GM23338 (cell line): ENCODE results near the gene KIF17. TPM values are rescaled to one million over a fixed set of nuclear protein-coding genes. Genes with fewer than 3 reads are reported as not detected.

Experiments used
- ATAC-seq: fragments of 200-7000 bp; cut with Tn5 transposase; 3 replicates; pipeline ENCODE4 v1.9.1; 2020
- DNase-seq: peaks from one replicate; pipeline ENCODE4 v3.0.0-alpha.2; 2015; ENCODE audit warnings: low spot score
- H2AFZ ChIP-seq: fragments of 200-600 bp; sonication (generic); 2 replicates; pipeline ENCODE4 v1.8.0; 2016; ENCODE audit warnings: antibody characterized with exemption, mild to moderate bottlenecking, moderate library complexity
- H3F3A ChIP-seq: fragments of 200-600 bp; sonication (generic); replicated peaks from 2 replicates; pipeline ENCODE4 v1.8.0; 2017; ENCODE audit warnings: antibody characterized with exemption, mixed run types, low read depth
- H3K27ac ChIP-seq: fragments of 200-600 bp; sonication (generic); 2 replicates; pipeline ENCODE4 v1.6.1; 2016; ENCODE audit warnings: low read depth
- H3K27me3 ChIP-seq: fragments of 200-600 bp; sonication (generic); 2 replicates; pipeline ENCODE4 v1.8.0; 2016; ENCODE audit warnings: mild to moderate bottlenecking, mixed run types, moderate library complexity; ENCODE audit not compliant: insufficient read depth
- H3K36me3 ChIP-seq: fragments of 200-600 bp; sonication (generic); 2 replicates; pipeline ENCODE4 v1.8.0; 2016; ENCODE audit warnings: mild to moderate bottlenecking; ENCODE audit not compliant: insufficient read depth
- H3K4me1 ChIP-seq: fragments of 200-600 bp; sonication (generic); 2 replicates; pipeline ENCODE4 v1.8.0; 2016; ENCODE audit warnings: mild to moderate bottlenecking, moderate library complexity; ENCODE audit not compliant: insufficient read depth
- H3K4me2 ChIP-seq: fragments of 200-600 bp; sonication (generic); 2 replicates; pipeline ENCODE4 v1.7.1; 2017; ENCODE audit warnings: mixed run types
- H3K4me3 ChIP-seq: fragments of 200-600 bp; sonication (generic); 2 replicates; pipeline ENCODE4 v1.6.1; 2016; ENCODE audit warnings: mixed run types
- H3K79me2 ChIP-seq: fragments of 200-600 bp; sonication (generic); replicated peaks from 2 replicates; pipeline ENCODE4 v1.8.0; 2017; ENCODE audit warnings: mild to moderate bottlenecking; ENCODE audit not compliant: insufficient read depth
- H3K9me2 ChIP-seq: fragments of 200-600 bp; sonication (generic); 2 replicates; pipeline ENCODE4 v1.8.0; 2017; ENCODE audit not compliant: insufficient read depth
- H4K20me1 ChIP-seq: fragments of 200-600 bp; sonication (generic); replicated peaks from 2 replicates; pipeline ENCODE4 v1.8.0; 2017; ENCODE audit warnings: mild to moderate bottlenecking; ENCODE audit not compliant: insufficient read depth
- H3K27ac Mint-ChIP-seq: 2 replicates; pipeline ENCODE4 v1.8.0; 2020; ENCODE audit warnings: inconsistent platforms, mild to moderate bottlenecking, moderate library complexity, mixed read lengths
- H3K27me3 Mint-ChIP-seq: 3 replicates; pipeline ENCODE4 v1.8.0; 2022; ENCODE audit warnings: low read depth, mild to moderate bottlenecking, moderate library complexity, mixed read lengths, inconsistent platforms; ENCODE audit not compliant: insufficient read depth, poor library complexity
- H3K36me3 Mint-ChIP-seq: 3 replicates; pipeline ENCODE4 v1.8.0; 2021; ENCODE audit warnings: low read depth, mild to moderate bottlenecking, inconsistent platforms, moderate library complexity, mixed read lengths
- H3K4me1 Mint-ChIP-seq: 3 replicates; pipeline ENCODE4 v1.8.0; 2020; ENCODE audit warnings: mild to moderate bottlenecking, inconsistent platforms, mixed read lengths
- H3K4me3 Mint-ChIP-seq: 3 replicates; pipeline ENCODE4 v1.8.0; 2021; ENCODE audit warnings: moderate library complexity, mild to moderate bottlenecking, inconsistent platforms, mixed read lengths
- H3K9me3 Mint-ChIP-seq: 3 replicates; pipeline ENCODE4 v1.8.0; 2020; ENCODE audit warnings: moderate library complexity, mild to moderate bottlenecking, inconsistent platforms, mixed read lengths
- EZH2 ChIP-seq: fragments of 200-600 bp; sonication (generic); IDR thresholded peaks from one replicate; pipeline ENCODE4 v1.8.0; 2017; ENCODE audit warnings: antibody characterized with exemption, mild to moderate bottlenecking, low read depth; ENCODE audit not compliant: unreplicated experiment
- EZH2phosphoT487 ChIP-seq: fragments of 200-600 bp; sonication (generic); IDR thresholded peaks from one replicate; pipeline ENCODE4 v1.8.1; 2018; ENCODE audit warnings: antibody characterized with exemption; ENCODE audit not compliant: unreplicated experiment
- JUNB ChIP-seq: IDR thresholded peaks from one replicate; pipeline ENCODE4 v1.6.1; 2016; ENCODE audit warnings: antibody characterized with exemption; ENCODE audit not compliant: unreplicated experiment
- POLR2AphosphoS5 ChIP-seq: IDR thresholded peaks from 2 replicates; pipeline ENCODE4 v1.6.1; 2016; ENCODE audit warnings: antibody characterized with exemption, low read depth
- ZNF114 ChIP-seq: fragments of 250-450 bp; sonication (Bioruptor Pico); IDR thresholded peaks from 2 replicates; pipeline ENCODE4 v1.5.0; 2020; ENCODE audit warnings: mild to moderate bottlenecking, moderate library complexity
- ZNF462 ChIP-seq: fragments of 250-450 bp; sonication (Bioruptor Pico); IDR thresholded peaks from 2 replicates; pipeline ENCODE4 v1.5.0; 2020; ENCODE audit warnings: mild to moderate bottlenecking, moderate library complexity
- polyA plus RNA-seq: library from polyadenylated mRNA; unstranded; fragments of >200 nt; fragmentation: Nextera tagmentation; extraction: Ambion mirVana; gene quantifications from 2 replicates; pipeline ENCODE4 v1.2.1, GENCODE V29; 2016
- total RNA-seq: library from RNA; depleted of rRNA; stranded (reverse); fragments of >200 nt; shearing (Covaris generic); gene quantifications from 2 replicates; pipeline ENCODE4 v1.2.3, GENCODE V29; 2014
- TF ChIP-seq, protein P1 (sequence below): IDR thresholded peaks from 2 replicates; pipeline ENCODE4 v1.6.1; 2016; ENCODE audit warnings: antibody characterized with exemption
- TF ChIP-seq, protein P2 (sequence below): IDR thresholded peaks from one replicate; pipeline ENCODE4 v1.6.1; 2018; ENCODE audit warnings: antibody characterized with exemption; ENCODE audit not compliant: unreplicated experiment

KIF17 gene
- total and polyA plus RNA-seq, 2 experiments from 2014 or later, result 5.9 to 18.6 TPM

- Histone ChIP-seq H3K4me2 (no peak overlapping the region), H3K27me3 (no peaks in the 10 kb centered on the region), H3F3A (0 out of 2 replicates have a peak, but pooled peaks cover 2% of the 10 kb centered on the region), H3K27ac (no peak overlapping the region), H2AFZ (no peak overlapping the region), H3K9me2 (no peaks in the 10 kb centered on the region), H3K36me3 (no peaks in the 10 kb centered on the region), H3K4me3 (no peak overlapping the region), H4K20me1 (no peaks in the 10 kb centered on the region; the same call in 1 of the 2 replicates), H3K79me2 (no peaks in the 10 kb centered on the region), H3K4me1 (peaks cover 10% of the 10 kb centered on the region; the same call in 1 of the 2 replicates)
- Mint-ChIP-seq H3K27me3 (peaks cover 5% of the 10 kb centered on the region), H3K4me3 (no peak overlapping the region), H3K27ac (no peak overlapping the region), H3K36me3 (peaks cover 6% of the 10 kb centered on the region; the same call in 2 of the 3 replicates), H3K9me3 (peaks cover 2% of the 10 kb centered on the region), H3K4me1 (peaks cover 10% of the 10 kb centered on the region)
- DNase-seq (no peak), ATAC-seq (no peak)
- no peak for TF ChIP-seq EZH2phosphoT487
- no peak for TF ChIP-seq JUNB
- TF ChIP-seq ZNF462 (CRISPR knock-in tag), result no peak
- TF ChIP-seq POLR2AphosphoS5, result no peak
- TF ChIP-seq, protein P1, sequence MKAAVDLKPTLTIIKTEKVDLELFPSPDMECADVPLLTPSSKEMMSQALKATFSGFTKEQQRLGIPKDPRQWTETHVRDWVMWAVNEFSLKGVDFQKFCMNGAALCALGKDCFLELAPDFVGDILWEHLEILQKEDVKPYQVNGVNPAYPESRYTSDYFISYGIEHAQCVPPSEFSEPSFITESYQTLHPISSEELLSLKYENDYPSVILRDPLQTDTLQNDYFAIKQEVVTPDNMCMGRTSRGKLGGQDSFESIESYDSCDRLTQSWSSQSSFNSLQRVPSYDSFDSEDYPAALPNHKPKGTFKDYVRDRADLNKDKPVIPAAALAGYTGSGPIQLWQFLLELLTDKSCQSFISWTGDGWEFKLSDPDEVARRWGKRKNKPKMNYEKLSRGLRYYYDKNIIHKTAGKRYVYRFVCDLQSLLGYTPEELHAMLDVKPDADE, result no peak
- no peak for TF ChIP-seq EZH2
- TF ChIP-seq, protein P2, sequence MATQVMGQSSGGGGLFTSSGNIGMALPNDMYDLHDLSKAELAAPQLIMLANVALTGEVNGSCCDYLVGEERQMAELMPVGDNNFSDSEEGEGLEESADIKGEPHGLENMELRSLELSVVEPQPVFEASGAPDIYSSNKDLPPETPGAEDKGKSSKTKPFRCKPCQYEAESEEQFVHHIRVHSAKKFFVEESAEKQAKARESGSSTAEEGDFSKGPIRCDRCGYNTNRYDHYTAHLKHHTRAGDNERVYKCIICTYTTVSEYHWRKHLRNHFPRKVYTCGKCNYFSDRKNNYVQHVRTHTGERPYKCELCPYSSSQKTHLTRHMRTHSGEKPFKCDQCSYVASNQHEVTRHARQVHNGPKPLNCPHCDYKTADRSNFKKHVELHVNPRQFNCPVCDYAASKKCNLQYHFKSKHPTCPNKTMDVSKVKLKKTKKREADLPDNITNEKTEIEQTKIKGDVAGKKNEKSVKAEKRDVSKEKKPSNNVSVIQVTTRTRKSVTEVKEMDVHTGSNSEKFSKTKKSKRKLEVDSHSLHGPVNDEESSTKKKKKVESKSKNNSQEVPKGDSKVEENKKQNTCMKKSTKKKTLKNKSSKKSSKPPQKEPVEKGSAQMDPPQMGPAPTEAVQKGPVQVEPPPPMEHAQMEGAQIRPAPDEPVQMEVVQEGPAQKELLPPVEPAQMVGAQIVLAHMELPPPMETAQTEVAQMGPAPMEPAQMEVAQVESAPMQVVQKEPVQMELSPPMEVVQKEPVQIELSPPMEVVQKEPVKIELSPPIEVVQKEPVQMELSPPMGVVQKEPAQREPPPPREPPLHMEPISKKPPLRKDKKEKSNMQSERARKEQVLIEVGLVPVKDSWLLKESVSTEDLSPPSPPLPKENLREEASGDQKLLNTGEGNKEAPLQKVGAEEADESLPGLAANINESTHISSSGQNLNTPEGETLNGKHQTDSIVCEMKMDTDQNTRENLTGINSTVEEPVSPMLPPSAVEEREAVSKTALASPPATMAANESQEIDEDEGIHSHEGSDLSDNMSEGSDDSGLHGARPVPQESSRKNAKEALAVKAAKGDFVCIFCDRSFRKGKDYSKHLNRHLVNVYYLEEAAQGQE, result no peak
- no peak for TF ChIP-seq ZNF114 (CRISPR knock-in tag)
Measured at GRCh38 chr1:20700636-20701215, 17.1 kb downstream of the KIF17 start.
